HS-5 (cell line): ENCODE results near the gene SERPINH1.

ENCODE experiments used
- DNase-seq: peaks from one replicate; pipeline ENCODE4 v3.0.0-alpha.2; 2012; ENCODE audit warnings: low read depth

SERPINH1 gene

GRCh38 chr11:75532200-75533048, 29.6 kb upstream of the SERPINH1 start:
- peak; percentile 47 for DNase-seq

DNA sequence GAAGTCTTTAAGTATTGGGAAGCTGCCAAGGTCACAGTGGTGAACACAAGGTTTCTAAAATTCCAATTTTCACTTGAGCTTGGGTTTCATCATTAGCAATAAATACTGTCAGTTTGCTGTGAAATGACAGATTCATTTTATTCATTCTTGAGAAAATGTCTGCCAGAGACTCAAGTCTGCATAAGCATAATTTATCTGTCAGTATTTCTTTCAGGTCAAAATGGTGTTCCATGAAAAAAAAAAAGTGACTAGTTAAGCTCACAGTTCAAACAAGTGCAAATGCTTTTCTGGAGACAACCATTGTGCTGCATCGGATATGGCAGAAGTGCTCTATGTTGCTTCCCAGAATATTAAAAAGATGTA, 28.2 kb upstream of the SERPINH1 start:
- DNase-seq = no peak

DNA sequence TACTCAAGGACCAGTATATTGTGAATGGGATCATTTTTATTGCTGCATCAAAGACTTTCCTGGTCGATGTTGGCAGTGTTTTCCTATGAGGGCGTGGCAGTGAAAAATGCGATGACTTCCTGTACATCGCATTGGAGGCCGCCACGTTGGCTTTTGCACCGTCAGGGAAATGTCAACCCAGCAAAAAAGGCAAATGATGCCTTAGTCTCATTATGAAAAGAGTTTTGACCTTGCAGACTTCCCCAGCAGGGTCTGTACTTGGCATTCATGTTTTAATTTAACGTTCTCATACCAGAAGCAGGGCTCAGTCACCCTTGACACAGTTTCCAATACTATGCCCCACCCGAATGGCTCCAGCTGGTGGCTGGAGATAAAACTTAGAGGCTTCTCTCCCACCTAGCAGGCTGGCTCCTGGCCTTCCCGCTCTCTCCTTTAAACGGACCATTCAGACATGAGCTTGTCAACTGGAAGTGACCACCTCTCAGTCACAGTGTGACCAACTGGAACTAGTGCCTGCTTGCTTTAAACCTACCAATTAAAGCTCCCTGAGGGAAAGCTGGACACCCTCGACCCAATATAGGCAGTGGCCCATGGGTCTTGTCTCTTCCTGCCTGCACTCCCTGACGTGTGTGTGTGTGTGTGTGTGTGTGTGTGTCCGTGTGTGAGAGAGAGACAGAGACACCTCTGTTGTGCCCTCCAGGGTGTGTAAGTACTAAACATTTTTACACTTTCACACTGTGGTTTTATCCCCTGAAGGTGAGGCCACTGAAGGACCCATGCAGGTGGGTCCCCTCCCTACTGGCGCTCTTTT, 27.6 kb upstream of the SERPINH1 start:
- no peak for DNase-seq

DNA sequence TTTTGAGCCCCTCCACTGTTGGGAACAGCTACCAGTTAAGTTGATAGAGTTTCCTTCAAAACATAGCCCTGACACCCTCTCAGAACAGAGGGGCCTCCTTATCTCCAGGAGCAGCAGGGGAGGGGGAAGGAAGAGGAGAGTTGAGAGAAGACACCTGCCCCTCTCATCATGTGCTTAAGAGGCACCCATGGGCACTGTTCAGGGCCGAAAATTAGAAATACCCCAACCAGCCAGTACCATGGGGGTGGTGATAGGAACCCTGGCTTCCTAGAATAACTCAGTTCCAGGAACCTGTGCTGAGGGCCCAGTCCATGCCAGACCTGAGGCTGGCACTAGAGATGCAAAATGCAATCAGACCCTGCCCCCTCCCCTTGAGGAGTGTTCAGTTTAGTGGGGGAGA, 27.0 kb upstream of the SERPINH1 start:
- no peak for DNase-seq

DNA sequence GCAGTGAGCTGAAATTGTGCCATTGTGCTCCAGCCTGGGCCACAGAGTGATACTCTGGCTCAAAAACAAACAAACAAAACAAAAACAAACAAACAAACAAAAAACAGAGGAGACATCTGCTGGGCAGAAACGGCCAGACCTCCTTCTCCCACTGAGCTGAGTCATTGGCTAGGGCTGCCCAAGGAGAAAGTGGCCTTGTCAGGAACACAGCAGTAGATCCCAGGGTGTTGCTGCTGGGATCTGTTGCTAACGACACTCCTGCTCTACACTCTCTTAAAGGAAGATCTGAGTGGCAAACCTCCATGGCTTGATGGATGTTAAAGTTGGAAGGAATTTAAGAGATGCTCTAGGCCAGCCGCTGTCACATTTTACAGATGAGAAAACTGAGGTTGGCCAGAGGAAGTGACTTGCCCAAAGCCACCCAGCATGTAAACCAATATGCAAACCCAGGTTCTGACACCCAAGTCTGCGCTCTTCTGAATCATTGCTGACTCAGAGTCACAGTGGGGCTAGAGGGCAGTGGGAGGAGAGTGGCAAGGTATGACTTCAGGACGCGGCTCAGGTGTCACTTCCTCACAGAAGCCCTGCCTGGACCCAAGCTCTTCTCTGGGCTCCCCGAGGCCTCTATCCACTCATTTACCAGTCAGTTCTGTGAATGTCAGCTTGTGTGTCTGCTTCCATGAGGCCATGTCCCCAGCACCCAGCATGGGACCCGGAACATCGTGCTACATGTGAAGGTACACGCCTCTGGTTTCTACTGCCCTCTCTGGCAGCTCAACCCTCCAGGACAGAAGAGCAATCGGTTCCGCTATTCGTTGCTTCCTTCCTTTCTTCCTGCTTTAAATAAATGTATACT, 25.0 kb upstream of the SERPINH1 start:
- DNase-seq = no peak

GRCh38 chr11:75537740-75538139, 24.3 kb upstream of the SERPINH1 start:
- no peak for DNase-seq

DNA sequence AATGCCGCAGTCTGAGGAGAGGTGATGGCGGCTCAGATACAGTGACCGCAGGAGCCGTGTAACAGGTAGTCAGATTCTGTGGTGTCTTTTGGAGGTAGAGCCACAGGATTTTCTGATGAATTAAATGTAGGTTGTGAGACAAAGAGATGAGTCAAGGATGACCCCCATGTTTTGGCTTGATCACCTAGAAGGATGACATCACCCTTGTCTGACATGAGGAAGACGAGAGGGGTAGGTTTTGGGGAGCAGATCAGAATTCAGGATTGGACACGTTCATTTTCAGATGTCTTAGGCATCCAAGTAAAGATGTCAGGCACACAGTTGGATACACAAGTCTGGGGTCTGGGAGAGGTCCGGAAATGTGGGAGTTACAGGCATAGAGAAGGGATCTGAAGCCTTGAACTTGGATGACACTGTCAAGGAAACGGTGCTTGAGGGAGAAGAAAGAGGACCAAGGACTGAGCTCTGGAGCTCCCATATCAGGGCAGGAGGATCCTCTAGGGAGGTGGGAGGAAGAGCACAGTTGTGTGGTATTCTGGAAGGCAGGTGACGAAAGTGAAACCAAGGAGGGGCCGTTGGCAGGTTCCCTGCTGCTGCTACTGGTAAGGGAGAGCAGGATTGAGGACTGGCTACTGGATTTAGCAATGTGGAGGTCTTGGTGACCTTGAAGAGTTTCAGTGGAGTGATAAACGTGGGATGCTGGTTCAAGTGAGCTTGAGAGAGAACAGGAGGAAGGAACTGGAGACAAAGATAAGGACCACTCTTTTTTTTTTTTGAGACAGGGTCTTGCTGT, 23.7 kb upstream of the SERPINH1 start:
- DNase-seq = no peak

GRCh38 chr11:75539459-75540334, 22.4 kb upstream of the SERPINH1 start:
- DNase-seq = no peak

- DNase-seq = no peak
These were observed 20.6 kb upstream of the SERPINH1 start for GRCh38 chr11:75541193-75542087.

GRCh38 chr11:75542088-75542438, 20.0 kb upstream of the SERPINH1 start:
- DNase-seq = no peak

DNA sequence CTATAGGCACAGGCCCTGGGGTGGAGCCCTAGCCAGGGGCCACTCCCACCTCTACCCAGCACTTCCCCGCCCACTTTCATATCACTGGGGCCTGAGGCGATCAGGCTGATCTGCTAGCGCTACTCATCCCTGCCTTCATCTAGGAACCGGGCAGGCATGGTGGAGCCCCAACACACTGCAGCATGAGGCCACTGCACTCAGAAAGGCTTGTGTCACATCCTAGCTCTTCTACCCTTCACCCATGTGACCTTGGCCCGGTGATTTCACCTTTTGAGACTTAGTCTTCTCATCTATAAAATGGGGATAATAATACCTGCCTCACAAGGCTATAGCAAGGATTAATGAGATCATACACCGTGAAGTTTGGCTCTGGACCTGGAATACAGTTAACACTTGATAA, 18.2 kb upstream of the SERPINH1 start:
- no peak for DNase-seq

GRCh38 chr11:75547177-75547576, 14.9 kb upstream of the SERPINH1 start:
- DNase-seq = no peak

DNA sequence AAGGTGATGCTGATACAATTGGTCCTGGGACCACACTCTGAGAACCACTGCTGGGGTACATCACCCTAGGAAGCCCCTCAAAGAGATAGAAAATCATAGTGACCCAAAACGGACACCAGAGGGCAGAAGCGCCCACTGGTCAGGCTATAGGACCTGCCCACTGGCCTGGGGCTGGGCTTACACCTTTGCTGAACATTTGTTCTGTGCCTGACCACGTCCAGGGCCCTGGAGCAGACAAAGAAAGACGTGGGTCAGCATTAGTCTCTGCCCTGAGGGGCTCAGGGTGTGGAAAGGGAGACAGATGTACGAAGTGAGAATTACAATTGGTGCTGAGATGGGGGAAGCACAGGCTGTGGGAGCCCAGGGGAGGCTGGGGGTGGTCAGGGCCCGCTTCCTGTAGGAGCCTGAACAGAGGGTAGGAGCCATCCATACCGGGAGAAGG, 14.4 kb upstream of the SERPINH1 start:
- DNase-seq = no peak

DNA sequence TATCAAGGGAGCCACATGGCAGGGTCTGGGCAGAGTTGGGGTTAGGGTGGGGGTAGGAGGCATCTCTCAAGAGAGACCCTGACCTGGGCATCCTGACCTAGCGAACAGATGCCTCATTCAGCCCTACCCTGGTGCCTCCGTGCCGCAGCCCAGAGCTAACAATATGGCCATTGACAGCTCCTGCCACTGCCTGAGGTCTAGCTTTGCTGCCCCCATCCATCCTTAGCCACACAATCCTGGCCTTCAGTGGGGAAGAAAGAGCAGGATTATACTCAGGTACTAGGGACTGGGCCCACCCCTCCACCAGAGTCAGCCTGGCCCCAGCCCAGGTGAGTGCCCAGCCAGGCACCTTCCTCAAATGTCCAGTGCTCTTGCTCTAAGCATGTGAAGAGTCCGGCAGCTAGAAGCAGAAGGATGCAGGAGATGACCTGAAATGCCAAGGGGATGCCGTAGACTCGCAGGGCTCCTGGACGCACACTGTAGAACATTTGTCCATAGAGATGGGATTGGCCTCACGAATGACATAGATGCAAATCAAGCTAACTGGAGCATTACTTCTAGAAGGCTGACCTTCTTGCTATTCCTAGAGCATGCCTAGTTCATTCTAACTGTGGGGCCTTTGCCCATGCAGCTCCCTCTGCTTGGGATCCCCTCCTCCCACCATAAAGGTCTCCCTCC, 13.3 kb upstream of the SERPINH1 start:
- DNase-seq = no peak

- DNase-seq = no peak
These were observed 12.6 kb upstream of the SERPINH1 start for GRCh38 chr11:75549370-75549958.

GRCh38 chr11:75553182-75553581, 8.9 kb upstream of the SERPINH1 start:
- DNase-seq = no peak

GRCh38 chr11:75553889-75554257, 8.2 kb upstream of the SERPINH1 start:
- no peak for DNase-seq

DNA sequence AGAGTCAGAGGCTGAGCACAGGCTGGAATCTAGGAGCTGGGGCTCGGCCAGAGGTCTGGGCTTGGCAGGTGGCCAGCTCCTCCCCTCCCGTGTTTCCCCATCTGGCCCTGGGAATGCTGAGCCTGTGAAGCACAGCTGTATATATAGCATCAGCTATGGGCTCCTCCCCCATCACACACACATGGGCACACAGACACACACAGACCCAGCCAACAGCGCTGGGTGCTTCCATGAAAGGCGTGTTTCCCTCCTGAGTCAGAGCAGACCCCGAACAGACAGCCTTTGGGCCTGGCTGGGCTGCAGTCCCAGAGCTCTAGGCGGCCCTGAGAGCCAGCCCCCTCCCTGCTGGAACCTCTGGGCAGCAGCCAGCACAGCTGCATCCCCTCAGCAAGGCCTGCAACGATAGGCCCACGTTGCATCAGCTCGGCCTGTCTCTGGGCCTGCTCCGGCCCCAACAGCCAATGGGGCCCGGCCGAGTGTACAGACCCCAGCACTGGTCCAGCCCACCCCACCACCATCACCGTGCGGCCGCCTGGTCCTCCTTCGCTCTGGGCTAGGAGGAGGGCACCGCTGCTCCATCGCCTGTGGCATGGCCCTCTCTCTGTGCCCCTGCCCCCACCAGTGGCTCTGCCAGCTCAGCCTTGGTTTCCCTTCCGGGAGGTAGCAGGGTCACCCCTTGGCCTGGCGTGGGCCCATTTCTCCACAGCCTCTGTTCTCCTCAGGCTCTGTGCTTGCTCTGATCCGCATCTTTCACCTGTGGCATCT, 7.6 kb upstream of the SERPINH1 start:
- DNase-seq = peak; percentile 83
